HepG2 (cell line): Measurements from ENCODE around the gene PLPPR2. TPM values are rescaled to one million over a fixed set of nuclear protein-coding genes. Genes with fewer than 3 reads are reported as not detected.

Experiments
- GLI4 ChIP-seq: sonication (generic); formaldehyde crosslinking; IDR thresholded peaks from 2 replicates; pipeline ENCODE4 v1.5.1; 2020; ENCODE audit warnings: missing genetic modification reagents, mild to moderate bottlenecking, moderate library complexity, borderline replicate concordance
- NR2C2 ChIP-seq: sonication (generic); formaldehyde crosslinking; IDR thresholded peaks from 2 replicates; pipeline ENCODE4 v1.4.0; 2020; ENCODE audit warnings: missing genetic modification reagents, mild to moderate bottlenecking, moderate library complexity, borderline replicate concordance
- SIX4 ChIP-seq: sonication (generic); formaldehyde crosslinking; IDR thresholded peaks from 2 replicates; pipeline ENCODE4 v1.4.0; 2020; ENCODE audit warnings: missing genetic modification reagents
- TBX2 ChIP-seq: sonication (generic); formaldehyde crosslinking; IDR thresholded peaks from 2 replicates; pipeline ENCODE4 v1.5.0; 2020; ENCODE audit warnings: missing genetic modification reagents, mild to moderate bottlenecking, borderline replicate concordance
- ZNF138 ChIP-seq: sonication (generic); formaldehyde crosslinking; IDR thresholded peaks from 2 replicates; pipeline ENCODE4 v1.5.0; 2020; ENCODE audit warnings: mild to moderate bottlenecking, low read depth, missing genetic modification reagents
- ZNF180 ChIP-seq: sonication (generic); formaldehyde crosslinking; IDR thresholded peaks from 2 replicates; pipeline ENCODE4 v1.4.0; 2020; ENCODE audit warnings: low read depth, missing genetic modification reagents, borderline replicate concordance
- ZNF567 ChIP-seq: sonication (generic); formaldehyde crosslinking; IDR thresholded peaks from 2 replicates; pipeline ENCODE4 v1.8.1; 2023; ENCODE audit warnings: mild to moderate bottlenecking, missing genetic modification reagents, borderline replicate concordance
- polyA plus RNA-seq, 8 experiments: library from polyadenylated mRNA; depleted of rRNA in 3 of 8; stranded (reverse) in 7 of 8; unstranded in 1 of 8; fragments of >200 nt; fragmentation: Illumina TruSeq in 4 of 8; extraction: Trizol in 4 of 8; gene quantifications; 2 replicates each; pipeline versions ENCODE4 v1.2.1 to v1.2.3, GENCODE V29; 2011 to 2016; ENCODE audit warnings: low read depth in 4 of 8, missing spikeins in 1 of 8, mixed read lengths in 1 of 8; ENCODE audit not compliant: insufficient read depth in 1 of 8
- total RNA-seq, 5 experiments: library from RNA; depleted of rRNA; stranded (reverse); fragments of >200 nt; fragmentation: Illumina TruSeq; extraction: Trizol; gene quantifications; 2 replicates each; pipeline ENCODE4 v1.2.3, GENCODE V29; 2016; ENCODE audit warnings: low read depth in 1 of 5
- TF ChIP-seq, protein P1 (sequence below), 2 experiments: fragments of 450-650 bp in 1 of 2; sonication (generic) in 1 of 2; formaldehyde crosslinking in 1 of 2; IDR thresholded peaks; 2 replicates each; pipeline versions ENCODE4 v1.6.1 to v1.8.0; 2016 to 2022; ENCODE audit warnings: antibody characterized with exemption in 1 of 2, mild to moderate bottlenecking in 1 of 2, missing genetic modification reagents in 1 of 2
- TF ChIP-seq, protein P2 (sequence below): IDR thresholded peaks from 2 replicates; pipeline ENCODE4 v1.6.1; 2016; ENCODE audit warnings: low read depth, control low read depth
- TF ChIP-seq, protein P3 (sequence below): sonication (generic); formaldehyde crosslinking; IDR thresholded peaks from 2 replicates; pipeline ENCODE4 v1.4.0; 2020; ENCODE audit warnings: missing genetic modification reagents, borderline replicate concordance
- TF ChIP-seq, protein P4 (sequence below), 2 experiments: IDR thresholded peaks; 2 replicates each; pipeline ENCODE4 v1.6.1; 2011 to 2012; ENCODE audit warnings: low read length in 2 of 2, borderline replicate concordance in 1 of 2, low read depth in 1 of 2, mild to moderate bottlenecking in 1 of 2, moderate library complexity in 1 of 2

The PLPPR2 gene
- total and polyA plus RNA-seq, 2 of the 13 experiments (the other 11 are each of a cell fraction or from before 2014, with no cell fraction given): 1.5 to 2.1 TPM

DNA sequence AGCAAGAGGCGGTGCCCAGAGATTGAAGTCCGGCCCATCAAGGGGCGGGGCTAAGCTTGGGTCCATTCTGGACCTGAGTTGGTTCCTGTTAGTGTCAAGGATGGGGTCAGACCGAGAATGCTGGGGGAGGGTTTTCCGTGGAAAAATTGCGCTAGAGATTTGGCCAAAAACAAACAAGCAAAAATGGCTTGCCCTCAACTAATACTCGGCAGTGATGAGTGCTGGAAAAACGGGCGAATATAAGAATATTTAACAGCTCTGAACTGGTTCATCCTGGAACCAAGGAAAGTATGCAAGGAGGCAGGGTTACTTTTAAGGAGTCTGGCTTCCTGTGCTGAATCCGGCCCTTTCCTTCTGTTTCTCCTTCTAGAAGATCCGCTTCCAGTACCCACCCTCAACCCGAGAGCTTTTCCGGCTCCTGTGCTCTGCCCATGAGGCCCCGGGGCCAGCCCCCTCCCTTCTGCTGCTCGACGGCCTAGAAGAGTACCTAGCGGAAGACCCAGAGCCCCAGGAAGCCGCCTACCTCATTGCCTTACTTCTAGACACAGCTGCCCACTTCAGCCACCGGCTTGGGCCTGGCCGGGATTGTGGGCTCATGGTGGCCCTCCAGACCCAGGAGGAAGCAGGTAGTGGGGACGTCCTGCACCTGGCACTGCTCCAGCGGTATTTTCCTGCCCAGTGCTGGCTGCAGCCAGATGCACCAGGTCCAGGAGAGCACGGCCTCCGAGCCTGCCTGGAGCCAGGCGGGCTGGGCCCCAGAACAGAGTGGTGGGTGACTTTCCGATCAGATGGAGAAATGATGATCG is 20.1 kb downstream of the PLPPR2 start (continued):
- TF ChIP-seq, protein P1, sequence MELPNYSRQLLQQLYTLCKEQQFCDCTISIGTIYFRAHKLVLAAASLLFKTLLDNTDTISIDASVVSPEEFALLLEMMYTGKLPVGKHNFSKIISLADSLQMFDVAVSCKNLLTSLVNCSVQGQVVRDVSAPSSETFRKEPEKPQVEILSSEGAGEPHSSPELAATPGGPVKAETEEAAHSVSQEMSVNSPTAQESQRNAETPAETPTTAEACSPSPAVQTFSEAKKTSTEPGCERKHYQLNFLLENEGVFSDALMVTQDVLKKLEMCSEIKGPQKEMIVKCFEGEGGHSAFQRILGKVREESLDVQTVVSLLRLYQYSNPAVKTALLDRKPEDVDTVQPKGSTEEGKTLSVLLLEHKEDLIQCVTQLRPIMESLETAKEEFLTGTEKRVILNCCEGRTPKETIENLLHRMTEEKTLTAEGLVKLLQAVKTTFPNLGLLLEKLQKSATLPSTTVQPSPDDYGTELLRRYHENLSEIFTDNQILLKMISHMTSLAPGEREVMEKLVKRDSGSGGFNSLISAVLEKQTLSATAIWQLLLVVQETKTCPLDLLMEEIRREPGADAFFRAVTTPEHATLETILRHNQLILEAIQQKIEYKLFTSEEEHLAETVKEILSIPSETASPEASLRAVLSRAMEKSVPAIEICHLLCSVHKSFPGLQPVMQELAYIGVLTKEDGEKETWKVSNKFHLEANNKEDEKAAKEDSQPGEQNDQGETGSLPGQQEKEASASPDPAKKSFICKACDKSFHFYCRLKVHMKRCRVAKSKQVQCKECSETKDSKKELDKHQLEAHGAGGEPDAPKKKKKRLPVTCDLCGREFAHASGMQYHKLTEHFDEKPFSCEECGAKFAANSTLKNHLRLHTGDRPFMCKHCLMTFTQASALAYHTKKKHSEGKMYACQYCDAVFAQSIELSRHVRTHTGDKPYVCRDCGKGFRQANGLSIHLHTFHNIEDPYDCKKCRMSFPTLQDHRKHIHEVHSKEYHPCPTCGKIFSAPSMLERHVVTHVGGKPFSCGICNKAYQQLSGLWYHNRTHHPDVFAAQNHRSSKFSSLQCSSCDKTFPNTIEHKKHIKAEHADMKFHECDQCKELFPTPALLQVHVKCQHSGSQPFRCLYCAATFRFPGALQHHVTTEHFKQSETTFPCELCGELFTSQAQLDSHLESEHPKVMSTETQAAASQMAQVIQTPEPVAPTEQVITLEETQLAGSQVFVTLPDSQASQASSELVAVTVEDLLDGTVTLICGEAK (IDR thresholded peaks at IDR 0.05): no peak
- TF ChIP-seq, protein P1 (CRISPR knock-in tag; IDR thresholded peaks at IDR 0.05): no peak
- TF ChIP-seq, protein P2, sequence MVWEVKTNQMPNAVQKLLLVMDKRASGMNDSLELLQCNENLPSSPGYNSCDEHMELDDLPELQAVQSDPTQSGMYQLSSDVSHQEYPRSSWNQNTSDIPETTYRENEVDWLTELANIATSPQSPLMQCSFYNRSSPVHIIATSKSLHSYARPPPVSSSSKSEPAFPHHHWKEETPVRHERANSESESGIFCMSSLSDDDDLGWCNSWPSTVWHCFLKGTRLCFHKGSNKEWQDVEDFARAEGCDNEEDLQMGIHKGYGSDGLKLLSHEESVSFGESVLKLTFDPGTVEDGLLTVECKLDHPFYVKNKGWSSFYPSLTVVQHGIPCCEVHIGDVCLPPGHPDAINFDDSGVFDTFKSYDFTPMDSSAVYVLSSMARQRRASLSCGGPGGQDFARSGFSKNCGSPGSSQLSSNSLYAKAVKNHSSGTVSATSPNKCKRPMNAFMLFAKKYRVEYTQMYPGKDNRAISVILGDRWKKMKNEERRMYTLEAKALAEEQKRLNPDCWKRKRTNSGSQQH (CRISPR knock-in tag): no peak
- TF ChIP-seq SIX4 (CRISPR knock-in tag) (no peak), NR2C2 (CRISPR knock-in tag) (no peak; the same call in 1 of the 2 replicates), ZNF567 (CRISPR knock-in tag) (no peak), TBX2 (CRISPR knock-in tag) (0 out of 2 replicates have a peak, but pooled peaks have one; percentile 34), GLI4 (no peak), ZNF138 (CRISPR knock-in tag) (no peak), ZNF180 (no peak)
- TF ChIP-seq, protein P3, sequence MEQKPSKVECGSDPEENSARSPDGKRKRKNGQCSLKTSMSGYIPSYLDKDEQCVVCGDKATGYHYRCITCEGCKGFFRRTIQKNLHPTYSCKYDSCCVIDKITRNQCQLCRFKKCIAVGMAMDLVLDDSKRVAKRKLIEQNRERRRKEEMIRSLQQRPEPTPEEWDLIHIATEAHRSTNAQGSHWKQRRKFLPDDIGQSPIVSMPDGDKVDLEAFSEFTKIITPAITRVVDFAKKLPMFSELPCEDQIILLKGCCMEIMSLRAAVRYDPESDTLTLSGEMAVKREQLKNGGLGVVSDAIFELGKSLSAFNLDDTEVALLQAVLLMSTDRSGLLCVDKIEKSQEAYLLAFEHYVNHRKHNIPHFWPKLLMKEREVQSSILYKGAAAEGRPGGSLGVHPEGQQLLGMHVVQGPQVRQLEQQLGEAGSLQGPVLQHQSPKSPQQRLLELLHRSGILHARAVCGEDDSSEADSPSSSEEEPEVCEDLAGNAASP: no peak
- TF ChIP-seq, protein P4, sequence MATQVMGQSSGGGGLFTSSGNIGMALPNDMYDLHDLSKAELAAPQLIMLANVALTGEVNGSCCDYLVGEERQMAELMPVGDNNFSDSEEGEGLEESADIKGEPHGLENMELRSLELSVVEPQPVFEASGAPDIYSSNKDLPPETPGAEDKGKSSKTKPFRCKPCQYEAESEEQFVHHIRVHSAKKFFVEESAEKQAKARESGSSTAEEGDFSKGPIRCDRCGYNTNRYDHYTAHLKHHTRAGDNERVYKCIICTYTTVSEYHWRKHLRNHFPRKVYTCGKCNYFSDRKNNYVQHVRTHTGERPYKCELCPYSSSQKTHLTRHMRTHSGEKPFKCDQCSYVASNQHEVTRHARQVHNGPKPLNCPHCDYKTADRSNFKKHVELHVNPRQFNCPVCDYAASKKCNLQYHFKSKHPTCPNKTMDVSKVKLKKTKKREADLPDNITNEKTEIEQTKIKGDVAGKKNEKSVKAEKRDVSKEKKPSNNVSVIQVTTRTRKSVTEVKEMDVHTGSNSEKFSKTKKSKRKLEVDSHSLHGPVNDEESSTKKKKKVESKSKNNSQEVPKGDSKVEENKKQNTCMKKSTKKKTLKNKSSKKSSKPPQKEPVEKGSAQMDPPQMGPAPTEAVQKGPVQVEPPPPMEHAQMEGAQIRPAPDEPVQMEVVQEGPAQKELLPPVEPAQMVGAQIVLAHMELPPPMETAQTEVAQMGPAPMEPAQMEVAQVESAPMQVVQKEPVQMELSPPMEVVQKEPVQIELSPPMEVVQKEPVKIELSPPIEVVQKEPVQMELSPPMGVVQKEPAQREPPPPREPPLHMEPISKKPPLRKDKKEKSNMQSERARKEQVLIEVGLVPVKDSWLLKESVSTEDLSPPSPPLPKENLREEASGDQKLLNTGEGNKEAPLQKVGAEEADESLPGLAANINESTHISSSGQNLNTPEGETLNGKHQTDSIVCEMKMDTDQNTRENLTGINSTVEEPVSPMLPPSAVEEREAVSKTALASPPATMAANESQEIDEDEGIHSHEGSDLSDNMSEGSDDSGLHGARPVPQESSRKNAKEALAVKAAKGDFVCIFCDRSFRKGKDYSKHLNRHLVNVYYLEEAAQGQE (IDR thresholded peaks at IDR 0.05; ENCODE audit: borderline replicate concordance in 1 of 2, low read depth in 1 of 2, low read length in 2 of 2): peak in 1 of 2 experiments; percentile 24; a peak in 1 of 4 replicates
